TTC549 (cell line): ENCODE measurements around the gene CYB561.

ENCODE experiments used
- FAIRE-seq: peaks from 2 replicates; lab custom pipeline; 2012; peaks lifted over from hg19 to GRCh38; lab: Jason Lieb, UNC

The CYB561 gene, protein sequence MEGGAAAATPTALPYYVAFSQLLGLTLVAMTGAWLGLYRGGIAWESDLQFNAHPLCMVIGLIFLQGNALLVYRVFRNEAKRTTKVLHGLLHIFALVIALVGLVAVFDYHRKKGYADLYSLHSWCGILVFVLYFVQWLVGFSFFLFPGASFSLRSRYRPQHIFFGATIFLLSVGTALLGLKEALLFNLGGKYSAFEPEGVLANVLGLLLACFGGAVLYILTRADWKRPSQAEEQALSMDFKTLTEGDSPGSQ

DNA sequence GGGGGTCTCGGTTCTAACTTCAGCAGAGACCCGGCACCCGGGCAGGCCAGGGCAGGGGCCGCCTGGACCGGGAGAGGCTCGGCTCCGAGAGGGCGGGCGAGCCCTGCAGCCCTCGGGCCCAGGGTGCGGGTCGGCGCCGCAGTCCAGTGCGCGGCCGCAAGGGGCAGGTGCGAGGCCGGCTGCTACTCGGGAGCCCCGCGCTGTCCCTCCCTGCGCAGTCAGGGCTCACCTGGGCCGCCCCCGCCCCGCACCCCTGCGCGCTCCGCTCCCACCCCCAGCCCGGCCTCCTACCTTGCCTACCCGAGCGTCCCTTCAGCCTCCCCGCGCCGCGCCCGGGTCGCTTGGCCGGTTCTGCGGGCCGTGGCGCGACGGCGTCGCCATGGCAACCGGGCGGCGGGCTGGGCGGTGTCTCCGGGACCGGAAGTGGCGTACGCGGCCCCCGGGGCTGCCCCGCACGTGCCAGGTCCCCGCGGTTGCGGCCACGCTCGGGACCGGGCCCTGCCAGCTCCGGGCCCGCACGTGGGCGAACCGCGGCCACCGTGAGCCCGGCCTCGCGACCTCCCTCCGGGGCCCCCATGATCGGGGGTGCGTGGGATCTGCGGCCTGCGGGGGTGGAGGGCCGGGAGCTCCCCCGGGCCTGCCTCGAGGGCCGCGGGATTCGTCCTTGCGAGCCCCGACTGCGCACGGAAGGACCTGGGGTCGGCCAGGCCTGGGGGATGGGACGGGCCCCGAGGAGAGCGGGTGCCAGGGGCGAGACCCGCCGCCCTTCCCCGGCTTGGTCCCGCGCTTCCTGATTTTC is at the start of gene CYB561:
Gene CYB561 (minus strand): TSS at position 353 of the 799 bp plus-strand sequence. CDS start 8,759 bp downstream, outside the sequence.
- FAIRE-seq: no peak

GRCh38 chr17:63495491-63495890 is 49.4 kb upstream of the CYB561 start:
- no peak for FAIRE-seq

GRCh38 chr17:63494300-63494928 is 48.3 kb upstream of the CYB561 start:
- FAIRE-seq: no peak

GRCh38 chr17:63493411-63493810 is 47.3 kb upstream of the CYB561 start:
- FAIRE-seq: no peak

GRCh38 chr17:63492940-63493339 is 46.8 kb upstream of the CYB561 start:
- FAIRE-seq: no peak

GRCh38 chr17:63491977-63492618 is 46.0 kb upstream of the CYB561 start:
- FAIRE-seq: no peak

DNA sequence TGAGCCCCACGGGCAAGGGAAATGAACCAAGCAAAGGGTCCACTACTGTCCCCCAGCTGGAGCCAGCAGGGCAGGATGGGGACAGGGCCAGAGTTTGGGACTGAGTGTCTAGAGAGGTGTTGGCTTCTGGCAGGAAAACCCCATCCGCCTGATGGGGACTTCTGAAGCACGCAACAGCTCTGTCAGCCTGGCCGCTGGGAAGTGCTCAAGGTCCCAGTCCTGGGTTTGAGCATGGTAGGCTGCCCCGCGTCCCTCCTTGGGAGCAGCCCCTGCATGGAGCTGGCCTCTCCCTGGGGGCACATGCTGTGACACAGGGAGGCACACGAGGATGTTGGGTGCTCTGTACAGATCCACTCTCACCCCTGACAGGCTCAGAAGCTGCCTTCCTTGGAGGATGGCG is 45.3 kb upstream of the CYB561 start:
- FAIRE-seq: no peak

DNA sequence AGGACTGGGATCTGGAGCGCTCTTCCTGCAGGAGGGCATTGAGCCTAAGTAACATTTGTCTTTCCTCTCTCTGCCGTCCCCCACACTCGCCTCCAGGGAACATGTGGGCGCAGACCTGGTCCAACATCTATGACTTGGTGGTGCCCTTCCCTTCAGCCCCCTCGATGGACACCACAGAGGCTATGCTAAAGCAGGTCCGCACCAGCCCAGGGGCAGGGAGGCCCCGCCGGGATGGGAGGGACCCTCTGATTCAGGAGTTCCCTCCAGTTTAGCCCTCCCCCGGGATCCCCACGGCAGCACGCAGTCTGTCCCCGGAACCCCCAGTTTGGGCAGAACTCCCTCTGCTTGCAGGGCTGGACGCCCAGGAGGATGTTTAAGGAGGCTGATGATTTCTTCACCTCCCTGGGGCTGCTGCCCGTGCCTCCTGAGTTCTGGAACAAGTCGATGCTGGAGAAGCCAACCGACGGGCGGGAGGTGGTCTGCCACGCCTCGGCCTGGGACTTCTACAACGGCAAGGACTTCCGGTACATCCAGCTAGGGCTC is 44.8 kb upstream of the CYB561 start:
- no peak for FAIRE-seq

DNA sequence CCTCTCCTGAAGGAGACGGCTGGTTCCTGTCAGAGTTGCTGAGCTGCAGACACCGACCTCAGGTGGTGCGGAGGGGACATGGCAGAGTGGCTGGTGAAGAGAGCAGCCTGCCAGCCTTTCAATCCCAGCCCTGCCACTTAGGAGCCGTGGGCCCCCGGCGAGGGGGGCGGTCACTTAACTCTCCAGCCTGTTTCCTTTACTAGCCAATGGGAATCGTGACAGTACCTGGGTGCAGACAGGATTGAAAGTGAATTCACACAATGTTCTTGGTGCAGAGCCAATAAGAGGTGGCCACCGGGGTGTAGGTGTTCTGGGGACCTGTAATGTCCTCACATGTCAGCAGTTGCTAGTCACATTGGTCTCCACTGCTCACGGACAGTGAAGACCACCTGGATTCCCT is 44.2 kb upstream of the CYB561 start:
- FAIRE-seq: no peak

DNA sequence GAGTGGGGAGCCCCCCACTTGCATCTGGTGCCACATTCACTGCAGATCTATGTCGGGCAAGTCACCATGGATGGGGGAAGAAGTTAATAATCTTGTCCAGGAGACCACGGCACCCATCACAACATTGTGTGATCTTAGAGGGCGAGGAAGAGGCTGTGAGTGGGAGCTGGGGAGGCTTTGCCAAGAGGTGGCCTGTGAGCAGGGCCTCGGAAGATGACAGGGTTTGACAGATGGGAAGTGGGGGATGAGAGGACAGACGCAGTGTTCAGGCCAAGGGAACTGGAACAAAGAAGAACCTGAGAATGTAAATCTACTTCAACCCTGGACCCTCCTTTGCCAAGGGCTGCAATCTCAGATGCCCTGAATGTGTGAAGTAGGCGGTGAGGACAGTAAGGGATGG is 43.2 kb upstream of the CYB561 start:
- no peak for FAIRE-seq

GRCh38 chr17:63488851-63489250 is 42.7 kb upstream of the CYB561 start:
- FAIRE-seq: no peak

- no peak for FAIRE-seq
Observed at GRCh38 chr17:63487014-63487339, 40.9 kb upstream of the CYB561 start.

- FAIRE-seq: no peak
Observed at GRCh38 chr17:63486317-63487013, 40.4 kb upstream of the CYB561 start.

- no peak for FAIRE-seq
Observed at GRCh38 chr17:63483655-63484575, 37.8 kb upstream of the CYB561 start.

GRCh38 chr17:63483038-63483437 is 36.9 kb upstream of the CYB561 start:
- no peak for FAIRE-seq

- FAIRE-seq: no peak
Observed at GRCh38 chr17:63482509-63482908, 36.4 kb upstream of the CYB561 start.

DNA sequence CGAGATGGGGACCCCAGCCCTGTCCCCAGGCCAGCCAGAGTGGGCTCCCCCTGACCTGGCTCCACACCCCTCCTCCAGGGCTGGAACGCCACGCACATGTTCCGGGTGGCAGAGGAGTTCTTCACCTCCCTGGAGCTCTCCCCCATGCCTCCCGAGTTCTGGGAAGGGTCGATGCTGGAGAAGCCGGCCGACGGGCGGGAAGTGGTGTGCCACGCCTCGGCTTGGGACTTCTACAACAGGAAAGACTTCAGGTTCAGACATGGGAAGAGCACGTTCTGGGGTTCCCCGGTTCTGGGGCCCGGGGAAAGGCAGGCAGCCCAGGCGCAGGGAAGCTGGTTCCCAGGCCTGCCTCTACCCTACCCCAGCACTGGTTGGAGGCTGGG is 35.4 kb upstream of the CYB561 start:
- FAIRE-seq: no peak

GRCh38 chr17:63480826-63481487 is 34.9 kb upstream of the CYB561 start:
- no peak for FAIRE-seq

- no peak for FAIRE-seq
Observed at GRCh38 chr17:63480192-63480784, 34.2 kb upstream of the CYB561 start.
